HG03558 (cell line): ENCODE measurements around the gene HOXA6.

Experiments used
- ATAC-seq: cut with Tn5 transposase; IDR thresholded peaks from one replicate; pipeline ENCODE4 v1.9.1; 2021; ENCODE audit warnings: moderate number of reproducible peaks; ENCODE audit not compliant: unreplicated experiment; ENCODE audit errors: extremely low read depth

HOXA6 gene

DNA sequence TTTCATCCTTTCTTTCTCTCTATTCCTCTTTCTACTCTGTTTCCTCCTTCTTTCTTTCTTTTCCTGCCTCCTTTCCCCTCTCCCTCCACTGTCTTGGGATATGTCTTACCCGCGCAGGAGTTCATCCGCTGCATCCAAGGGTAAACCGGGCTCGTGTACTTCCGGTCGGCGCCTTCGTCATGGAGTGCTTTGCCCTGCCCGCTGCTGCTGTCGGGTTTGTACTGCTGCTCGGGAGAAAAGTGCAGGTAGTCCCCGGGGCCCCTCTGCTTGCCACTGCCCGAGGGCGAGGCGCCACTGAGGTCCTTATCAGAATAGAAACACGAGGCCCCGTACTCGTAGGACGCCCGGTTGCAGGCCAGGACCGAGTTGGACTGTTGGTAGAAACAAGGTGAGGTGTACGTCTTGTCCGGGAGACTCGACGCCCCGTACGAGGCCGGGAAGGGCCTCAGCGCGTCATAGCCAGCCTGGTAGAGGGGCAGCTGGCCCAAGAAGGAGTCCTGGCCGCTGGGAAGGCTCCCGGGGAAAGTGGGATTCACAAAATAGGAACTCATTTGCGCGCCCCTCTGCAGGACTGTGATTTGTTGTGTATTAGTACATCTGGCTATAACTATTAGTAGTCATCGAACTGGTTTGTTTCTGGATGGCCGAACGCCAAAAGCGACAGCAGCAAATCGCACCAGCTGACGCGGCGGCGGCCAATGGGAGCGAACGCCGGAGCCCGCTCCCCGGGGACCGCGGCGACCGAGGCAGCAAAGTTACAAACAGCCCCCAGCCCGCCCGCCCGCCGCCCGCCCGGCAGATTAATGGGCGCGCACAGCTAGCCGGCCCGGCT, at the start of gene HOXA6:
TSS of gene HOXA6 (minus strand) at position 576 of the 832 bp plus-strand sequence. CDS start at position 551, 25 bp downstream.
- ATAC-seq, result no peak

DNA sequence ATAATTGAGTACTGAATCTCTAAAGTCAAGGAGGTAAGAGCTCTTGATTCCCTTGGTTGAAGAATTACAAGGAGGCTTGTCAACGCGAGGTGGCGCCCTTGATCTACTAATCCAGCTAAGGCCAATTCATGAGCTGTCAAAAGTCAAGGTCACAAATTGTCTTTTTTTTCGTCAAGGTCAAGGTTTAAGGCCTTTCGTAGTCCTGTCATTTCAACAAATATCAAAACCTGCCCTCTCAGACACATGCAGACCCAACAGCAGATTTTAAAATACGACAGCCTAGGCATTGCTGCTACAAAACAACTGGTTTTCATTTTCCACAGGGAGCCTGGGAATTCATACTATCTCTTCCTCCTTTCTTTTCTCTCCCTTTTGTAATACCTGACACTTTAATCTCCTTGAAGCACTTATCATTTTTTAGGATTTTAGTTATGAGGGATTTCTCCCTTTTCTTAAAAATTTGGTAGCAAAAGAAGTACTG, 48.8 kb upstream of the HOXA6 start:
- ATAC-seq, result no peak

DNA sequence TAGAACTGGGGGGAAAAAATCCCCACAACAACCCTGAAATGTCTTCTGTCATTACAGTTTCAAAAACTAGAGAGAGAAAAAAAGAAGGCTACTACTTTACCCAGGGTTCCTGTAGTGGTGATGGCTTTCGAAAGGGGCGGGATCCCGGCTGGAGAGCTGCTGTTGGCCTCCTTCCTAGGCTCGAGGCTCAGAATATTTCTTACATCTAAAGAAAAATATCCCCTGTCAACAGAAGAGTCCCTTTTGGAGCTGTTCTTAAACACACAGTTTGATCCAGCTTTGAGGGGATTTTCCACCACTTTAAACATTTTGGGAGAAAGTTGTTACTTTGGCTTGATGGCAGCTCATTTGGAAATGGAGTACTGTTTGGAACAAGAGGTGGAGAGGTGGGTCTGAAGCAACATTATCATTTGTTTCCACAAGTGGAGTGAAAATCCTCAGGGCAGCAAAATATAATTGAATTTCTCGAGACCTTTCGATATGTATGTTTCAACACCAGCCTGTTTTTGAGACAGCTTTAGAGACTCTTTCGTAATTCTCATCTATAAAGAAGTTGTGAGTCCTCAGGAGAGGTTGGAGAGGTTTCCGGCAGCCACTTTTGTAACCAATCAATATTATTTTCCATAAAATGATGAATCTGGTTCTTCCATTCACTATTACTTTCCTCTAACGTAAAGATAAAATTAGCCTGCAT, 47.3 kb upstream of the HOXA6 start:
- no peak for ATAC-seq

DNA sequence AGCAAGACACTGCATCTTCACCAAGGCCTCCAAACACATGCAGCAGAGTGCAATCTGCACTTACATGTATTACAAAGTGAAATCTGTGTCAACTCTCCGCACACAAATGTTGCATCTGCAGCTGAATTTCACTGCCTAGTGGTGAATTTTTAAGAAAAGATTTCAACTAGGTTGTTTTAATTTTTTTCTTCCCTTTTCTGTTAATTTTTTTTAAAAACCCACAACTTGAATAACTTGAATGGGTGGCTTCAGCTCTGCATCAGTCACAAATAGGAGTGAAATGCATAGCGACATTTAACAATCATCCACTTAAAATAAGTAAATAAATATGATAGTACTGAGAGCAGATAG, 46.4 kb upstream of the HOXA6 start:
- ATAC-seq, result no peak

DNA sequence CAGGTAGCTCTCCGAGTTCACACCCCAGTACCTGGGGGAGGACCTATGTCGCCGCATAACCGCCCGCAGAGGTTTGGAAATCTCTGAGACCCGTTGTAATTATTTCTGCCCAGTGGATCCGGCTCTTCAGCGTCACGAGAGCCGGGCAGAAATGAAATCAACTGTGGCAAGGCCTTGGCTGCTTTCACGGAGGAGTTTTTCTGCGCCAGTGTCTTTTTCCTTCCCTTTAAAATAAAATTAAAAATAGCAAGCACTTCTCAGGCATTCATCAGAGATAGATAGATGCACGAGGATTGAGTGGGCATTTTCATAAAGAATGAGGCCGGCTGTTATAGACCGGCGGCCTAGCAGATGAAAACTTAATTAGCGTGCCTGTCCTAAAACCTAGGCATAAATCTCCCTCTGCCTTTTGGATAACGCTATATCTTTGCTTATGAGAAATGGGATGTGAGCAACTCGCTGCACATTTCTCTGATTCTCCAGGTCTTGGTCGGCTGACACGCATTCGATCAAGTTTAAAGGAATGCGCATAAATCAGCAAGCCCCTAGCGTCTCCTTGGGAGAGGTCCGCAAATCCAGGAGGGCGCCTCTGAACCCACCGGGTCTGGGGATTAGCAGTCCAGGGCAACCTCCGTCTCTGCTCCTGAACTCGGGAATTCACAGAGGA, 45.9 kb upstream of the HOXA6 start:
- ATAC-seq, result no peak

DNA sequence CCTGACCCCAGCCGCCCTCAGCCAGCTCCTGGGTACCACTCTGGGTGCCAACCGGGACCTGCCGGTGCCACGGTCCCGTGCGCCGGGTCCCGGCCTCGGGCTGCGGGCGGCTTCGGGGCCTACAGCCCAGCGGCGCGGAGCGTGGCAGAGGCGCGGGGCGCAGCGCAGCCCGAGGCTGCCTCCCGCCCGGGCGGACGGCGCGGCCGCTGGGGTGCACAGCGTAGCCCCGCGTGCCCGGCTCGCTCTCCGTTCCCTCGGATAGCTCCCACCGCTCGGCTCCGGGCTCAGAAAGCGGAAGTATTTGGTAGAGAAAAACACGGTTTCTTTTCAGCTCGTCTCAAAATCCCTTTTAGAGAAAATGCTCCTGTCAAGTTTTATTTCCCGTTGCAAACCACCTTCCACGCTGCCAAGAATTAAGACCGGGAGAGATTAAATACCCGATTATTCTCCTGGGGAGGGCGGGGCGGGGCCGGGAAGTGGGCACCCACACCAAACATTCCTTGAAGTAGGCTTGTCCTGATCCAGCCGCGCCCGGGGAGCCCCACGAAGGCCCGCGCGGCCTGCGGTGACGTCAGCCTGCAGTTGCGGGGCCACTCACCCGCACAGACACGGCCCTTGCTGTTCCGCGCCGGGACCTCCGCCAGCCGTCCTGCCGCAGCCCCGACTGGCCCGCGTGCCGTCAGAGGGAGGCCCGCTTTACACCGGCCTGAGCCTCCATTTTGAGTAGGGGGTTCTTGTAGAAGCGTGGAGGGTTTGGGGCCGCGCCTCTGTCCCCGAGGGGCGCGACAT, 45.2 kb upstream of the HOXA6 start:
- ATAC-seq, result no peak

DNA sequence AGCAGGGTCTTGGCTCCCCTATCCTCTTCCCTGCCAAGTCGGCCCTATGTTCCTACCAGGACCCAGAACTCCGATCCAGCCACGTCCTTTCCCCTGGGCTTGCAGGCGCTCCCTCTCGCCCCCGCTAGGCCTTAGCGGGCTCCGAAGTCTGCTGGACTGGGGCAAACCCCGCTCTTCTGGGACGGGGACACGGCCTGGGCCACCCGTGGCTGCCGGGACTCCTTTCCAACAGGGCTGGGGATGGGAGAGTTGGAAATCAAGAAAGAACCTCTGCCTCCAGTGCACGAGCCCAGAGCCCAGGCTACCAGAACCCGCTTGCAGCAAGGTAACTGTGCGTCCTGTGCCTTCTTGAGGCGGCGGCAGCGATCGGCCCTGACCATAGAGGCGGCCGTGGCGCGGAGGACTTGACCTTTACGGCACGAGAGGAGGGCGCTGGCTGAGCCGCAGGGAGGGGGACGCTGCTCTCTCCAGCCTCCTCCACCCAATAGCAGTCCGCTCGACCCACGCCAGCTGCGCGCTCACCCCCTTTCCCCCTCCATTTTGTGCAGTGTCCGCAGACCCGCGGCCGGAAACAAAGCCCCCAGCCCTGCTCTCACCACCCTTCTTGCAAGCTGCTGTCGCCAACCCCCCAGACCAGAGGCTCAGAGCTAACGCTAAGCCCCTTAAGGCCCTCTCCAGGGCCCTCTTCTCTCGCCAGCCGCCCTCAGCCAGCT, 44.4 kb upstream of the HOXA6 start:
- ATAC-seq, result no peak

DNA sequence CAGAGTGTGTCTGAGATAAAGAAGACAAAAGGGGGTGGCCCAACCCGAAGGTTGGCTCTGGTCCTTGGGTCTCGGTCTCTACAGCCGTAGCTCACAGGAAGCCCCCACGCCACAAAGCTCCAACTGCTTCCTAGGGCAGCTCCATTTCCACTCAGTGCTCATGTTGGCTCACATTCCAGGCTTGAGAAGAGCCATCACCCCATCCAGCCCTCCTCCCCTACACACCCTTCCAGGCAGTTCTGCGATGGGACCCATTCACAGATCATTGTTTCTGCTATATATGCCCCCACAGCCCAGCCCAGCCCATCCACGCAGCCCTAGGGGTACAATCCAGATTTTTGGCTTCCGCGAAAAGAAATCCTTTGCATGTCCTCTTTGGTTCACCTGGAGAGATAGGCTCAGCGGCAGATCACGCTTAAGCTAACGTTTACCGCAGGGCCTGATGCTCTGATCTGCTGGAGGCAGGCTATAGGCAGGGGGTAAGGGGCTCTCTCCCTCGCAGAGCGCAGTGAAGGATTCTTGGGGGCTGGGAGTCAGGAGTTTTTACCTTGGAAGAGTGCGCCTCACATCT, 43.7 kb upstream of the HOXA6 start:
- no peak for ATAC-seq

DNA sequence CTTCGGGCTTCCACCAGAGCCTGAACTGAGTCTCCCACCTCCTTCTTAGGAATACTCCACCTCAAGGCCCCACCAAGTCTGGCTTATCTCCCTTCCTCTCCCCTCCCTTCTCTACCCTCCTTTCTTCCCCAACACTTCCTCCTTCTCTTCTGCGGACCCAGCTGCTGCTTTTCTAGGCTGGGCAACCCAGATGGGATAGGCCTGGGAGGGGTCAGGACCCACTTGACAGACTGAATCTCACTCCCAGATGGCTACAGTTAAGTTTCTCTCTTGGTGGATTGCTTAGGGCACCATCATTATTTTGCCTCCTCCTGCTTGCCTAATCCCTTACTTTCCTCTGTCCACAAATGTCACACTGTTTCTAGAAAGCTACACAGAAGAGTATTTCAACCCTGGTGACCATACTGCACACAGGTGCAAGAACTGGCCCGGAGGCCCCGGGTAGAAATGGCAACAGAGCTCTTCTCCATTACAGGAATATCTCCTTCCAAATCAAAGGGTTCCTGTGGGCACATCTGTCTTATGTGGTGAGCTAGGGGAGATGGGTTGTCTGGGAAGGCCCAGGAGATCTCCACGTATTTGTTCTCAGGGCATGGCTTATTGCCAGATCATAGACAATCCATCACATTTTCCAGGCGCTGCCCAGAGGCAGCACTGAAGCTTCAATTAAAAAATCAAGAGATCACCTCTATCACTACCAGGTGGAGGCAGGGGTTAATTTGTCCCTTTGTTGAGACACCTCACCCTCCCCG, 42.6 kb upstream of the HOXA6 start:
- no peak for ATAC-seq

DNA sequence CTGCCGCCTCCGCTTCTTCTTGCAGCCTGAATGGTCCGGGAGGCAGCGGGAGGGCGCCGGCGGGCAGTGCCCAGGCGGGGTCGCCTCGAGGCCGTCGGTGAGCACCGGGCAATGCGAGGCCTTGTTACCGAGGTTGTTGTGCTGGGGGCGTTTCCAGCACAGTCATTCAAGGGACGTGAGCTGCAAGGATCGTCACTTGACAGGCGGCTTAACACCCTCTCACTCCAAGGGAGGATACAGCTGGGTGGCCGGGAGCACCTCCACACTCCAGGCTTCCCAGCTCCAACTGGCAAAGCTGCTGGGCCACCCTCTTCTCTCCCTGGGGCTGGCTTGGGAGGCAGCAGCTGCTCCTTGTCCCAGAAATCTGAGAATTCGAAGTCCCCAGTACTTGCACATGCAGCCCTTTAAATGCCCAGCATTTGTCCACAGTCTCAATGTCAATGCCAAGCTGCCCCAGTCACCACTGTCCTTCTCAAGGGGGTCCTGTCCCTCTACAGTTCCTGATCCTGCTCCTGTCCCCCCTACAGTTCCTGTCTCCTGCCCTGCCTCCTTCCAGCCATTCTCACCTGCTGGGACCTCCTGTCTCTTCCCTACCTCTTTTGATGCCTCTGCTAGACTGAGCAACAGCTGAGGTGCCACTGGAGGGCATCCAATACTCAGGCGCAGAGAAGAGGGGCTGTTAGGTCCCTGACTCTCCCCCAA, 41.9 kb upstream of the HOXA6 start:
- ATAC-seq, result no peak

DNA sequence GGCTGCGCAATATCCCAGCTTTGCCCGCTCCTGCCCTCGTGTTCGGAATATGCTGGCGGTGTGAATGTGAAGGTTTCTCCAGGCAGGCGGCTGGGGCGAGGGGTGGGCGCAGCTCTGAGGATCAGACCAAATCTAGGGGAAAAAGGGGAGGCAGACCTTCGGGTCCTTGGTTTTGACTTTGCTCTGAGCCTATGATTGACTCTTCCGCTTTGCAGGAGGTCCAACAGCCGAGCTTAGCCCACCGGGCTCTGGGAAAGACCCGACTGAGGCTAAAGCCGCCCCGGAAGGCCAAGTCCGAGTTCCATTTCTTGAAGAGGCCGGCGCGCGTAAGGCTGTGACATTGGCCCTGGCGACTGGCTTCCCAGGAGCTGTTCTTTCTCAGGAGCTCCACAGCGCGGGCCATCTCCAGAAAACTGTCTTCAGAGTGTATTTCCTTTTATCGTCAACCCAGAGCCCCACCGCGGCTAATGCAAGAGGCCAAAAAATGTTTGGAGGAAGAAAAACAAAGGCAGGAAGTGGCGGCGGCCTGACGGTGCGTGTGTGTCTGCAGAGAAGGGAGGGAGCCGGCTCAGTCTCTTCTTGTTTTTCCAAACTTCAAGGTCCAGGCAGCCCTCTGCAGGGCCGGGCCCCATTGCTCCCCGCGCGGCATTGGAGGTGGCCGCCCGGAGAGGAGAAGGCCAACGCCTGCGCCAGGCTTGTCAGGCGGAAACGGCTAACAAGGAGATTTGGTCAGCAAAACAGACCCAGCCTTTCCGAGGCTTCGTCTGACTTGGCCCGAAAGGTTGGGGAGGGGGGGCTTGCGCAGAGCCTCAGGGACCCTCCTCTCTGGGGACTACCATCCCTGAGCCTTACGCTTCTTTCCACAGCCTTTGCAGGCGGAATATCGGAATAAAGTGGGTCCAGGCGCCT, 41.1 kb upstream of the HOXA6 start:
- no peak for ATAC-seq

DNA sequence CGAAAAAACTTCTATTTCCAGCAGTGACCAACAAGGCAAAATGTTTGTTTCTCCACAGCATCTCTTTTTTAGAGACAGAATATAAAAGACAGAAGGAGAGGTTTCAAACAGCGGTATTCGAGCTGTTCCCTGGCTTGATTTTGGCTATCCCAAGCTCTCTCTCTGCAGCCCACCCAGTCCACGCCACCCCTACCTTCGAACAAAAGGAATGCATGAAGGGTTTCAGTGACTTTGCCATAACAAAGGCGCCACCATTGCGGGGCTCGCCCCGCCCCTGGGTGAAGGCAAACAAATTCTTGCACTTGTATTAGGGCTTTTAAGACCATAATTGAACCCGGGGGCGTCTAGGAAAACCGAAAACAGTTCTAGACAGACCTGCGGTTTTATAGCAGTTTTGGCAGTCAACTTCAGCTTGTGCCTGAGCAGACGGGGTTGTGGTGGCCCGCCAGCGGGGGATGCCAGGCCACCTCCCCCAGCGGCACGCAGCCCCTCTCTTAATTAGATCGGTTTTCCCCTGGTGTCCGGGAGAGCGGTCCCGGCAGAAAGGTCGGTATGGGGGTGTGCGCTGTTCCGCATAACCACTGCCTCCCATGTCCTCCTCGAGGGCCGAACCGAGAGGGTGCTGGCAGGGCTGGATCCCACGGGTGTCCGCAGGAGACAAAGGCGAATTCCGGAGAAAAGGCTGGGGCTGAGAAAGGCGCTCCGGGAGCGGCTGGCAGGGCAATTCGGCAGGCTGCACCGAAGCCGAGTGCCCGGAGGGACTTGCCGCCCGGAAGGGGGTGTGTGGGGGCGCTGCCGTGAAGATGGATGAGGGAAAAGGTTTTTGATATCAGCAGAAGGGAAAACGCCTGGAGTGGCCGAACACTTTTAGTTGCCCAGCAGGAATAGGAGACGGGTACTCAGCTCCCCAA, 40.2 kb upstream of the HOXA6 start:
- no peak for ATAC-seq

DNA sequence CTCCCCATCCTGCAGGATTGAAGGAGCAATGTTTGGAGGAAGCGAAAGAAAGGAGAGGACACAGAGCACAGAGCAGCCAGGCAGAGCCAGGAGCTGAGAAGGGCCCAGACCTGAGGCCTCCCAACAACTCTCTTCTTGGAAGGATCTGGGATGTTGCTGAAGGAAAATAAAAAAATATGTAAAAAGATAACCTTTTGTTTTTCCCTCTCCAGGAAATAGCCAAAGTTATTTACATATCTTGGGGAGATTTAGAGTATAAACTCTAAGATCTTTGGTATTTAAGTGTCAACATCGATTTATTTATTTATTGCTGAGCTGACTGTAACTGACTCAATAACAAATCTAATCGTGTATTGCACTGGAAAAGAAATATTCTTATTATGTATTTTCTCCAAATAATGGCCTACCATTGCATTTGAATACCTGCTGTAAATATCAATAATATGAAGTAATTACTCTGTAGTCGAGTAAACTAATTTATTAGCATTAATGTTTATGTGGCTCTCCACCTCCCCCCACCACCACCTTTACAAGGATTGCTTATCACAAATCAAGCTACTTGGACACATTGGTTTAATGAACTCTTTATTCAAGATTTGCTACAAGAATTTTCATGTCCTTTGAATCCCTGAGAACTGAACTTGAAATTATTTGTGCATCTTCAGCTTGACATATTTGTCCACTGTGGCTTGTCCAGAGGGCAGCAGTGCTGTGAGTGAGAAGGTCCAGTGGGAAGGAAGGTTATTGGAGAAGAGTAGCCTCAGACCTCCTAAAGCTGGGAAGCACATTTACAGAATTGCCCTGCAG, 39.3 kb upstream of the HOXA6 start:
- no peak for ATAC-seq

DNA sequence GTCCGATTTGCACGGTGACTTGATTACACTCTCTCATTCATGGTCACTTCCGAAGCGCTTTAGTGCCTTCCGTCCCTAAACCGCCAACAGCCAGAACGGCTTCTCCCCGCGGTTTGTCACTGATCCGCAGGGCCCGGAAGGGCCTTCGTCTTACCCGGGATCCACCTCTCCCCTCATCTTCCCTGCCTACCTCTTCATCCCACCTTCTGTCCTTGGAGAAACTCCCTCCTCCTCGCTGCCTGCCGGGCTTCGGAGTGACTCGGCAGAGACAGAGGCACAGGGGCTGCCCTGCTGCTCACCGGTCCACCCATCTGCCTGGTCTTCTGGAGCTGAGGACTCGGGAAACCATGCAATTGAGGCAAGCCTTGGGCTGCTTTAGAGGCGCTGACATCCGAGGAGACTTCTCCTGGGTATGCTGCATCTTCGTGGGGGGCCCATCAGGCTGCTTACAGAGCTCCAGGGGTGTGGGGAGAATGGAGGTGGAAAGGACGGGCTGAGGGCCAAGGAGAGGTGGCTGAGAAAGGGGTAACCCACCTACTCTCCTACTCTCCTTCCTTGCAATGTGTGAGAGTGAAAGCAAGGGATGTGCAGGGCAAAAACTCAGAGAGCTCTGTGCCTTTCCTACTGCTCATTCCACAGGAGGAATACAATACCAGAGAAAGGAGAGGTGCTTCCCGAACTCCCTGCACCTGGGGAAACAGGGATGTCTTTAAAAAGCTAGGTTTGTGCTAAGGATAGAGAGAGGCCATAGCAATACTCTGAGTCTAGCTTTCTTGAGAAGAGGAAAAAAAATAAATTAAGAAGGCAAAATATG, 38.5 kb upstream of the HOXA6 start:
- no peak for ATAC-seq
